Small intestine (tissue), 7 donors: ENCODE data around the gene NPY5R. TPM values are rescaled to one million over a fixed set of nuclear protein-coding genes. Genes with fewer than 3 reads are reported as not detected.

Experiments
- DNase-seq, 2 donors: peaks; one replicate each; pipeline versions ENCODE4 v3.0.0 to v3.0.0-alpha.2; 2013
- FAIRE-seq: peaks from 2 replicates; lab custom pipeline; 2012; peaks lifted over from hg19 to GRCh38; lab: Jason Lieb, UNC
- H3K27ac ChIP-seq, 3 donors: one replicate each; pipeline ENCODE4 v1.5.1; 2013; ENCODE audit warnings: low read length in 2 of 3, mild to moderate bottlenecking in 2 of 3, control low read depth in 1 of 3, inconsistent platforms in 1 of 3, low read depth in 1 of 3, moderate library complexity in 1 of 3
- H3K27me3 ChIP-seq, 3 donors: one replicate each; pipeline ENCODE4 v1.6.1; 2013; ENCODE audit warnings: low read length in 3 of 3, inconsistent platforms in 1 of 3; ENCODE audit not compliant: control insufficient read depth in 3 of 3, insufficient read depth in 3 of 3
- H3K36me3 ChIP-seq, 3 donors: one replicate each; pipeline ENCODE4 v1.6.1; 2013; ENCODE audit warnings: low read length in 3 of 3, inconsistent platforms in 1 of 3, low read depth in 1 of 3, mild to moderate bottlenecking in 1 of 3, moderate library complexity in 1 of 3; ENCODE audit not compliant: control insufficient read depth in 3 of 3, insufficient read depth in 2 of 3
- H3K4me1 ChIP-seq, 3 donors: one replicate each; pipeline ENCODE4 v1.6.1; 2013; ENCODE audit warnings: low read length in 2 of 3, inconsistent platforms in 1 of 3, low read depth in 1 of 3, mild to moderate bottlenecking in 1 of 3, moderate library complexity in 1 of 3; ENCODE audit not compliant: control insufficient read depth in 3 of 3, insufficient read depth in 2 of 3
- H3K4me3 ChIP-seq, 3 donors: one replicate each; pipeline ENCODE4 v1.5.1; 2013; ENCODE audit warnings: low read length in 3 of 3, control low read depth in 1 of 3, inconsistent platforms in 1 of 3, low read depth in 1 of 3, mild to moderate bottlenecking in 1 of 3, moderate library complexity in 1 of 3
- H3K9me3 ChIP-seq, 2 donors: one replicate each; pipeline ENCODE4 v1.6.1; 2013; ENCODE audit warnings: low read depth in 1 of 2, low read length in 1 of 2; ENCODE audit not compliant: control insufficient read depth in 2 of 2, insufficient read depth in 1 of 2
- WGBS, 3 donors: extraction: QIAGEN DNeasy Blood & Tissue Kit; methylation state at CpG; one replicate each; pipeline ENCODE4 v1.1.7; 2013; 5-methylcytosine and 5-hydroxymethylcytosine counted together
- polyA plus RNA-seq, 4 donors: library from polyadenylated mRNA; stranded (reverse) in 3 of 4; unstranded in 1 of 4; fragments of 200-250 nt in 3 of 4; fragments of 120-200 nt in 1 of 4; gene quantifications; one replicate each; pipeline versions ENCODE4 v1.2.1 to v1.2.3, GENCODE V29; 2013
- donor health status: healthy with polysubstance abuse.
- donor health status: control.
- donor health status: control.
- donor health status: Bipolar disorder and iron deficiency.
- donor health status: healthy.

The NPY5R gene
- polyA plus RNA-seq, 4 donors, result 0.07 to 0.19 TPM; not detected in 2

GRCh38 chr4:163332526-163333406, 10.9 kb upstream of the NPY5R start, which contains the start of gene NPY1R:
NPY1R (minus strand) TSS chr4:163332596; CDS start chr4:163326554, 6,042 bp downstream.
- no peak within 1 kb of the TSS for H3K27ac ChIP-seq
- FAIRE-seq, result no peak

DNA sequence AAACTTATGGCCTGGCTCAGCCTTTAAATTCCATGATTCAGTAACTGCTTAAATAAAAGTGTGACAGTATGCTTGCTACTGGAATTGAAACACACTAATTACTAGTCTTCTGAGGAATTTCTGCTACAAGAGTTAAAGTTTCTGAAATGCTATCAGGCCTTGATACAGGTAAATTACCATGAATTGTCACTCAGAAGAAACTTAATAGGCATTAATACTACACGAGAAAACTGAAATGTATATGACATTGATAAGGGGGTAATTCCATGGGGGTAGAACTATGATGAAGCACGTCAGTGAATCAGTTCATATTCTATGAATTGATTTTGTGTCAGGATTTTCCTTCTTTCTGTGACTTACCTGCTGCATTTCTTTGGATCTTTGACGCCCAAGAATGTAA, 8.3 kb upstream of the NPY5R start:
- 49 to 84% (median 58%) methylated on average over 3 of the region's 3 CpGs for WGBS, 3 donors

More at GRCh38 chr4:163332526-163333406, 10.9 kb upstream of the NPY5R start, which contains the start of gene NPY1R:
- H3K4me1 ChIP-seq, result peaks cover 0 to 8% (median 5%) of the 10 kb centered on the region in 3 donors
- H3K4me3 ChIP-seq, result peak within 1 kb of the TSS; percentile 9 to 48 (median 28)
- H3K9me3 ChIP-seq, result no peaks in the 10 kb centered on the region
- H3K36me3 ChIP-seq, result no peaks in the 10 kb centered on the region
- DNase-seq, result peak; percentile 71 to 89
- peaks cover 2 to 33% (median 15%) of the 10 kb centered on the region in 3 donors for H3K27me3 ChIP-seq
- WGBS, 3 donors, result 10 to 11% (median 10%) methylated on average over 36 of the region's 36 CpGs

GRCh38 chr4:163344147-163345125, 744 bp downstream of the NPY5R start:
- Histone ChIP-seq H3K4me1 (peaks cover 0 to 4% (median 0%) of the 10 kb centered on the region in 3 donors), H3K36me3 (no peaks in the 10 kb centered on the region), H3K27me3 (peaks cover 4 to 33% (median 11%) of the 10 kb centered on the region in 3 donors), H3K4me3 (peak overlapping the region in 2 of 3 donors; percentile 5 to 32), H3K9me3 (no peaks in the 10 kb centered on the region), H3K27ac (no peak overlapping the region)
- 4 to 9% (median 6%) methylated on average over 42 to 50 of the region's 50 CpGs for WGBS, 3 donors
- FAIRE-seq, result no peak
- DNase-seq, result peak in 1 of 2 donors; percentile 26

More for the DNA sequence above, 8.3 kb upstream of the NPY5R start:
- no peak for DNase-seq
- Histone ChIP-seq H3K4me3 (no peak overlapping the region), H3K27ac (no peak overlapping the region), H3K4me1 (peaks cover 0 to 8% (median 5%) of the 10 kb centered on the region in 3 donors), H3K9me3 (no peaks in the 10 kb centered on the region), H3K36me3 (no peaks in the 10 kb centered on the region), H3K27me3 (peaks cover 0 to 29% (median 15%) of the 10 kb centered on the region in 3 donors)
- no peak for FAIRE-seq

DNA sequence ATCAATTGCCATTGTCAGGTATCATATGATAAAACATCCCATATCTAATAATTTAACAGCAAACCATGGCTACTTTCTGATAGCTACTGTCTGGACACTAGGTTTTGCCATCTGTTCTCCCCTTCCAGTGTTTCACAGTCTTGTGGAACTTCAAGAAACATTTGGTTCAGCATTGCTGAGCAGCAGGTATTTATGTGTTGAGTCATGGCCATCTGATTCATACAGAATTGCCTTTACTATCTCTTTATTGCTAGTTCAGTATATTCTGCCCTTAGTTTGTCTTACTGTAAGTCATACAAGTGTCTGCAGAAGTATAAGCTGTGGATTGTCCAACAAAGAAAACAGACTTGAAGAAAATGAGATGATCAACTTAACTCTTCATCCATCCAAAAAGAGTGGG, 7.0 kb downstream of the NPY5R start:
- DNase-seq (peak in 1 of 2 donors; percentile 15), FAIRE-seq (no peak)
- Histone ChIP-seq H3K9me3 (no peaks in the 10 kb centered on the region), H3K4me1 (no peaks in the 10 kb centered on the region), H3K4me3 (no peak overlapping the region), H3K27me3 (peaks cover 0 to 6% (median 0%) of the 10 kb centered on the region in 3 donors), H3K36me3 (no peaks in the 10 kb centered on the region), H3K27ac (no peak overlapping the region)

DNA sequence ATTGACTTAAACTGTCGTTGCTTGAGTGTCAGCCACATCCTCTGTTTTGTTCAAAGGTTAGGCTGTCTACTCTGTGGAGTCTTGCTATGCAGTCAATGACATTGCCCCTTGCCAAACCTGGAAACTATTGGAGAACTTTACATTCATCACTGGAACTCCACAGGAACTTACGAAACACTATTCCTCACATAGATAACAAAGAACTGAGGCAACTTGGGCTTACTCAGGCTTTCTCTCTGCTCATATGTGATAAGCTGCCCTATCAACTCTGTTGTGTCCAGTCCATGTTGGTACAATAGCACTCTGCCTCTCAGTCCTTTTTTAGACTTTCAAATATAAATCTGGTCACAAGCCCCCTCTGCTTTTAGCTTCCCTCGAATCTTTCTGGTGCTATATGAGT, 9.4 kb downstream of the NPY5R start:
- FAIRE-seq (no peak), DNase-seq (peak in 1 of 2 donors; percentile 15)
- Histone ChIP-seq H3K4me3 (no peak overlapping the region), H3K27ac (no peak overlapping the region), H3K36me3 (no peaks in the 10 kb centered on the region), H3K4me1 (no peaks in the 10 kb centered on the region), H3K9me3 (no peaks in the 10 kb centered on the region), H3K27me3 (no peaks in the 10 kb centered on the region)
- WGBS, 3 donors, result 59 to 70% (median 68%) methylated on average over 3 of the region's 3 CpGs

DNA sequence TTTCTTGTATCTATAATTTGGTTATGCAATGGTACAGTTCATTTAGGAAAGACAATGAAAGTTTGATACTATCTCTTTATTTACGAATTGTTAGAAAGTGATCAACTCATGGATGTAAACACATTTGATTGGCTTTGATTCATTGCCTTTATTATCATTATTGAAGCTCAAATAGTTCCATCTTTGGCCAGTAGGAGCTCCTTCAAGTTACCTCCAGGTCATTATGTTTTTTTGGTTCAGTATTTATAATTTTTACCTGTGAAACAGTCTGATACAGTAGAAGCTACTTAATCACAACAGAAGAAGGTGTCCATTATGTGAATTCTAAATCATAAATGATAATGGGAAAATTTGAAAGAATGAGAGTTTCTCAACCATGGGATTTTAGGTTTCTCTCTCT, 12.4 kb downstream of the NPY5R start:
- DNase-seq, result no peak
- no peaks in the 10 kb centered on the region for H3K27me3 ChIP-seq
- H3K4me1 ChIP-seq, result no peaks in the 10 kb centered on the region
- no peak overlapping the region for H3K4me3 ChIP-seq
- no peak for FAIRE-seq
- H3K27ac ChIP-seq, result no peak overlapping the region
- no peaks in the 10 kb centered on the region for H3K9me3 ChIP-seq
- WGBS, 3 donors, result 84 to 87% (median 84%) methylated on average over 1 of the region's 1 CpG
- H3K36me3 ChIP-seq, result no peaks in the 10 kb centered on the region

- peak in 1 of 2 donors; percentile 55 for DNase-seq
- no peak for FAIRE-seq
- H3K27ac ChIP-seq, result no peak overlapping the region
- no peaks in the 10 kb centered on the region for H3K4me1 ChIP-seq
- H3K36me3 ChIP-seq, result no peaks in the 10 kb centered on the region
- no peaks in the 10 kb centered on the region for H3K9me3 ChIP-seq
- no peak overlapping the region for H3K4me3 ChIP-seq
- no peaks in the 10 kb centered on the region for H3K27me3 ChIP-seq
- 14 to 21% (median 17%) methylated on average over 3 of the region's 3 CpGs for WGBS, 3 donors
These were observed 24.0 kb downstream of the NPY5R start for GRCh38 chr4:163367651-163368050.

DNA sequence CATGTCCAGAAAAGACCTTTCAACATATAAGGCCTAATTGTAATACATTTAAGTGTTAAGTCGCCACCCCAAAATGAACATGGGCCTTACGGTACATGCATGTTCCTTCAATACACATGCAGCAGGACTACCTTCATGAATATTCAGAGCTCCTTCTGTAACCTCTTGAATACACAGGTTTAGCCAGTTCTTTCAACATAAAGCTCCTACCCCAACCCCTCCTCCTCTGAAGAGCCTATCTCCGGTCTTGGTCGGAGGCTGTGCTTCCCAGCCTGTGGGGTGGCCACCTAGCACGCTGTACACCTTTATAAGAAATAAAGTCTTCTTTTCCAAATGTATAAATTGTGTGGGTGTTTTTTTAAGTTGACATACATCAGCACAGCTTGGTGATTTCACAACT, 28.3 kb downstream of the NPY5R start:
- H3K4me3 ChIP-seq, result no peak overlapping the region
- no peak for DNase-seq
- FAIRE-seq, result no peak
- no peak overlapping the region for H3K27ac ChIP-seq
- no peaks in the 10 kb centered on the region for H3K27me3 ChIP-seq
- H3K36me3 ChIP-seq, result no peaks in the 10 kb centered on the region
- no peaks in the 10 kb centered on the region for H3K9me3 ChIP-seq
- H3K4me1 ChIP-seq, result no peaks in the 10 kb centered on the region
- 90 to 94% (median 92%) methylated on average over 5 of the region's 5 CpGs for WGBS, 3 donors
